H1 (cell line): ENCODE results near the gene PMM2. TPM values are rescaled to one million over a fixed set of nuclear protein-coding genes. Genes with fewer than 3 reads are reported as not detected.

ENCODE experiments used
- CTCF ChIA-PET: fragments of 300-600 bp; sonication (Branson Sonifier 250); formaldehyde crosslinking; loops from one replicate; lab custom pipeline; 2021; ENCODE audit not compliant: partially characterized antibody; lab: Charles Lee
- POLR2A ChIA-PET: fragments of 300-600 bp; sonication (Branson Sonifier 250); formaldehyde crosslinking; loops from one replicate; lab custom pipeline; 2021; ENCODE audit warnings: inconsistent platforms; ENCODE audit not compliant: partially characterized antibody; lab: Charles Lee
- DNase-seq, 2 experiments: peaks; one replicate each; pipeline versions ENCODE4 v3.0.0 to v3.0.0-alpha.2; 2010 to 2022; ENCODE audit warnings: low spot score in 2 of 2, low read depth in 1 of 2, mixed read lengths in 1 of 2
- FAIRE-seq: peaks from 2 replicates; lab custom pipeline; 2011; peaks lifted over from hg19 to GRCh38; lab: Jason Lieb, UNC
- H2AFZ ChIP-seq: 2 replicates; pipeline ENCODE4 v1.8.1; 2012; ENCODE audit warnings: low read length, inconsistent platforms
- H2AK5ac ChIP-seq: 2 replicates; pipeline ENCODE4 v1.6.1; 2013; ENCODE audit warnings: low read depth, low read length
- H2BK120ac ChIP-seq: replicated peaks from 2 replicates; pipeline ENCODE3; 2013; ENCODE audit warnings: low read depth, low read length, inconsistent platforms
- H2BK12ac ChIP-seq: 2 replicates; pipeline ENCODE4 v1.6.1; 2013; ENCODE audit warnings: low read depth, low read length
- H2BK15ac ChIP-seq: 2 replicates; pipeline ENCODE4 v1.6.1; 2013; ENCODE audit warnings: low read length
- H2BK20ac ChIP-seq: 2 replicates; pipeline ENCODE4 v1.6.1; 2013; ENCODE audit warnings: low read length
- H2BK5ac ChIP-seq: 2 replicates; pipeline ENCODE4 v1.6.1; 2013; ENCODE audit warnings: low read depth, low read length
- H3K14ac ChIP-seq: 2 replicates; pipeline ENCODE4 v1.6.1; 2013; ENCODE audit warnings: inconsistent platforms; ENCODE audit not compliant: insufficient read length
- H3K18ac ChIP-seq: 2 replicates; pipeline ENCODE4 v1.6.1; 2013; ENCODE audit warnings: low read length; ENCODE audit errors: extremely low read depth
- H3K23ac ChIP-seq: 2 replicates; pipeline ENCODE4 v1.6.1; 2013; ENCODE audit warnings: inconsistent platforms; ENCODE audit not compliant: insufficient read length
- H3K23me2 ChIP-seq: 2 replicates; pipeline ENCODE4 v1.6.1; 2013; ENCODE audit warnings: low read depth, low read length
- H3K27ac ChIP-seq: 2 replicates; pipeline ENCODE4 v1.6.1; 2011; ENCODE audit warnings: low read depth, low read length, inconsistent platforms
- H3K27me3 ChIP-seq, 4 experiments: replicated peaks in 1 of 4; 1 replicate in 1 of 4; 2 replicates in 3 of 4; pipeline versions ENCODE4 v1.6.1 to v1.8.1; 2011 to 2013; ENCODE audit warnings: low read length in 3 of 4, mild to moderate bottlenecking in 3 of 4, inconsistent platforms in 2 of 4, mixed read lengths in 2 of 4, moderate library complexity in 1 of 4; ENCODE audit not compliant: control insufficient read depth in 3 of 4, insufficient read depth in 3 of 4; ENCODE audit errors: extremely low read depth in 1 of 4
- H3K36me3 ChIP-seq, 4 experiments: 2 replicates each; pipeline versions ENCODE4 v1.6.1 to v1.8.1; 2011 to 2013; ENCODE audit warnings: mild to moderate bottlenecking in 4 of 4, low read length in 3 of 4, moderate library complexity in 2 of 4, control low read depth in 1 of 4, inconsistent platforms in 1 of 4; ENCODE audit not compliant: insufficient read depth in 4 of 4, control insufficient read depth in 2 of 4
- H3K4ac ChIP-seq: replicated peaks from 2 replicates; pipeline ENCODE3; 2013; ENCODE audit warnings: low read length, low read depth, mixed read lengths, inconsistent platforms; ENCODE audit not compliant: insufficient read length
- H3K4me1 ChIP-seq, 4 experiments: replicated peaks in 1 of 4; 1 replicate in 1 of 4; 2 replicates in 3 of 4; pipeline versions ENCODE4 v1.6.1 to v1.8.1; 2011 to 2013; ENCODE audit warnings: low read length in 3 of 4, inconsistent platforms in 2 of 4, mixed read lengths in 1 of 4; ENCODE audit not compliant: insufficient read depth in 4 of 4, control insufficient read depth in 3 of 4
- H3K4me2 ChIP-seq, 2 experiments: 2 replicates each; pipeline versions ENCODE4 v1.6.1 to v1.8.1; 2011 to 2013; ENCODE audit warnings: low read depth in 2 of 2, low read length in 2 of 2, control low read depth in 1 of 2, inconsistent platforms in 1 of 2, mild to moderate bottlenecking in 1 of 2; ENCODE audit not compliant: insufficient read depth in 1 of 2
- H3K4me3 ChIP-seq, 4 experiments: fragments of 200-600, 300-600 bp in 1 of 4; sonication (generic), shearing (Covaris generic), sonication (Bioruptor Twin) in 1 of 4; 2 replicates each; pipeline versions ENCODE4 v1.5.1 to v1.8.1; 2011 to 2016; ENCODE audit warnings: low read length in 4 of 4, low read depth in 3 of 4, control low read depth in 2 of 4, inconsistent platforms in 2 of 4, mild to moderate bottlenecking in 2 of 4, mixed read lengths in 1 of 4, moderate library complexity in 1 of 4; ENCODE audit not compliant: insufficient read depth in 2 of 4; ENCODE audit errors: extremely low read depth in 1 of 4
- H3K56ac ChIP-seq: replicated peaks from 2 replicates; pipeline ENCODE3; 2013; ENCODE audit warnings: low read depth, mild to moderate bottlenecking, mixed read lengths, low read length, inconsistent platforms; ENCODE audit not compliant: insufficient read length
- H3K79me1 ChIP-seq: 2 replicates; pipeline ENCODE4 v1.6.1; 2013; ENCODE audit warnings: low read depth, low read length, control low read depth
- H3K79me2 ChIP-seq, 2 experiments: 2 replicates each; pipeline versions ENCODE4 v1.6.1 to v1.8.1; 2012 to 2013; ENCODE audit warnings: low read length in 2 of 2, mild to moderate bottlenecking in 2 of 2, inconsistent platforms in 1 of 2; ENCODE audit not compliant: insufficient read depth in 2 of 2, control insufficient read depth in 1 of 2
- H3K9ac ChIP-seq, 4 experiments: replicated peaks in 1 of 4; 1 replicate in 1 of 4; 2 replicates in 3 of 4; pipeline versions ENCODE4 v1.6.1 to v1.8.1; 2011 to 2013; ENCODE audit warnings: low read depth in 3 of 4, low read length in 3 of 4, control low read depth in 2 of 4, mild to moderate bottlenecking in 2 of 4, moderate library complexity in 2 of 4, inconsistent platforms in 1 of 4; ENCODE audit errors: extremely low read depth in 1 of 4
- H3K9me3 ChIP-seq, 2 experiments: 2 replicates each; pipeline versions ENCODE4 v1.6.1 to v1.8.1; 2012 to 2013; ENCODE audit warnings: mild to moderate bottlenecking in 2 of 2, moderate library complexity in 2 of 2, control low read depth in 1 of 2, inconsistent platforms in 1 of 2, low read depth in 1 of 2, low read length in 1 of 2, mixed read lengths in 1 of 2; ENCODE audit not compliant: insufficient read depth in 2 of 2
- H4K20me1 ChIP-seq, 2 experiments: replicated peaks in 1 of 2; 2 replicates each; pipeline versions ENCODE3 to v1.8.1; 2011 to 2013; ENCODE audit warnings: inconsistent platforms in 2 of 2, low read length in 2 of 2, mild to moderate bottlenecking in 1 of 2; ENCODE audit not compliant: insufficient read depth in 2 of 2, control insufficient read depth in 1 of 2
- H4K5ac ChIP-seq: 2 replicates; pipeline ENCODE4 v1.6.1; 2013; ENCODE audit warnings: low read length, low read depth, mixed read lengths, inconsistent platforms; ENCODE audit not compliant: insufficient read length
- H4K8ac ChIP-seq: 2 replicates; pipeline ENCODE4 v1.8.0; 2013; ENCODE audit warnings: mild to moderate bottlenecking, moderate library complexity, low read length, inconsistent platforms; ENCODE audit not compliant: insufficient read depth; ENCODE audit errors: extremely low read depth
- H4K91ac ChIP-seq: replicated peaks from 2 replicates; pipeline ENCODE3; 2013; ENCODE audit warnings: low read length, mixed read lengths, inconsistent platforms; ENCODE audit not compliant: insufficient read length
- ASH2L ChIP-seq: fragments of 200-600, 300-600 bp; sonication (generic); IDR thresholded peaks from one replicate; pipeline ENCODE4 v1.7.1; 2017; ENCODE audit warnings: low read length
- CEBPB ChIP-seq: IDR thresholded peaks from 2 replicates; pipeline ENCODE4 v1.6.1; 2012; ENCODE audit warnings: low read depth, low read length
- SRF ChIP-seq: IDR thresholded peaks from 2 replicates; pipeline ENCODE4 v1.6.1; 2011; ENCODE audit warnings: mild to moderate bottlenecking, low read depth, low read length, moderate library complexity
- WGBS, 2 experiments: shearing (Covaris generic) in 1 of 2; methylation state at CpG; one replicate each; pipeline versions ENCODE4 v1.1.6 to v1.1.7; 2013 to 2015; ENCODE audit warnings: low lambda C conversion rate in 2 of 2, mixed read lengths in 2 of 2, inconsistent platforms in 1 of 2, low coverage in 1 of 2, missing lambda C conversion rate in 1 of 2; ENCODE audit not compliant: insufficient replicate concordance in 2 of 2, insufficient coverage in 1 of 2, insufficient read length in 1 of 2; ENCODE audit errors: extremely low coverage in 1 of 2, missing lambda C conversion rate in 1 of 2; 5-methylcytosine and 5-hydroxymethylcytosine counted together
- polyA plus RNA-seq, 7 experiments: library from polyadenylated mRNA; depleted of rRNA in 3 of 7; stranded (reverse) in 5 of 7; unstranded in 2 of 7; fragments of >200 nt in 5 of 7; fragments of 200-250 nt in 2 of 7; gene quantifications; 1 replicate in 5 of 7; 2 replicates in 1 of 7; 4 replicates in 1 of 7; pipeline versions ENCODE4 v1.2.1 to v1.2.3, GENCODE V29; 2011 to 2013; ENCODE audit warnings: missing spikeins in 2 of 7, mixed read lengths in 2 of 7
- total RNA-seq: library from RNA; stranded (reverse); fragmentation: NEBNext Ultra II Directional; extraction: Animal tissue kit (Norgen Biotek cat#: 25700); gene quantifications from 2 replicates; pipeline ENCODE4 v1.2.1, GENCODE V29; 2021

PMM2 gene
- total and polyA plus RNA-seq, 2 of the 8 experiments (the other 6 are each of a cell fraction or from before 2014, with no cell fraction given) = 26.2 to 49.4 TPM

GRCh38 chr16:8878523-8878911 lies 80.9 kb downstream of the PMM2 start:
- H2BK5ac ChIP-seq = peak overlapping the region; percentile 68; the same call in 1 of the 2 replicates
- H3K23ac ChIP-seq = no peak overlapping the region
- H2AFZ ChIP-seq = no peak overlapping the region
- H2BK15ac ChIP-seq = peak overlapping the region; percentile 16; the same call in 1 of the 2 replicates
- no peak overlapping the region for H3K14ac ChIP-seq
- ChIA-PET POLR2A (interaction anchor here (0.8 to 29.1 kb wide), 2 partner anchors 20 to 28 kb away, joined by 4 to 456 read pairs; partner anchors contain the start of gene CARHSP1), CTCF (interaction anchor here (0.6 to 7.2 kb wide), 10 partner anchors 8 to 391 kb away, joined by 3 to 52 read pairs (median 4); partner anchors contain the start of genes CARHSP1, PMM2 and TMEM186)
- TF ChIP-seq CEBPB (peak; percentile 97), ASH2L (no peak), SRF (no peak)
- H4K20me1 ChIP-seq = no peaks in the 10 kb centered on the region
- no peaks in the 10 kb centered on the region for H3K27me3 ChIP-seq
- H2BK12ac ChIP-seq = no peak overlapping the region
- 0 out of 4 replicates have a peak overlapping the region, but pooled peaks of 1 of the 2 experiments have one; percentile 11 for H3K4me2 ChIP-seq
- DNase-seq = no peak
- H2AK5ac ChIP-seq = no peak overlapping the region
- H3K79me1 ChIP-seq = no peaks in the 10 kb centered on the region
- no peak overlapping the region for H3K4me3 ChIP-seq
- no peak for FAIRE-seq
- peak overlapping the region; percentile 32; the same call in 1 of the 2 replicates for H2BK20ac ChIP-seq
- H3K4me1 ChIP-seq = peaks cover 3 to 9% (median 8%) of the 10 kb centered on the region in 4 experiments
- H2BK120ac ChIP-seq = no peak overlapping the region
- H3K18ac ChIP-seq = no peak overlapping the region; the same call in 1 of the 2 replicates
- no peaks in the 10 kb centered on the region for H3K79me2 ChIP-seq
- no peak overlapping the region for H3K9ac ChIP-seq
- H4K5ac ChIP-seq = no peak overlapping the region
- H4K8ac ChIP-seq = no peak overlapping the region
- H4K91ac ChIP-seq = peak overlapping the region; percentile 95
- no peaks in the 10 kb centered on the region for H3K36me3 ChIP-seq
- no peaks in the 10 kb centered on the region for H3K9me3 ChIP-seq
- no peaks in the 10 kb centered on the region; the same call in 1 of the 2 replicates for H3K23me2 ChIP-seq
- no peak overlapping the region for H3K27ac ChIP-seq
- H3K4ac ChIP-seq = no peak overlapping the region
- 74% methylated on average over 6 of the region's 6 CpGs; no CpG with 5 or more reads in 1 of the 2 experiments for WGBS, 2 experiments
- no peak overlapping the region for H3K56ac ChIP-seq
